Esophagus (tissue), 2 donors: Measurements from ENCODE around the gene CACNA1A. TPM values are rescaled to one million over a fixed set of nuclear protein-coding genes. Genes with fewer than 3 reads are reported as not detected.
"Not testable (repeated sequence)": the region's sequence is repeated elsewhere in the genome, so short reads cannot be mapped to it uniquely, and the experiment has no call there.

Experiments
- H3K27ac ChIP-seq, 2 donors: one replicate each; pipeline ENCODE4 v1.5.1; 2013; ENCODE audit warnings: low read depth in 2 of 2, mild to moderate bottlenecking in 2 of 2, inconsistent platforms in 1 of 2, low read length in 1 of 2, moderate library complexity in 1 of 2
- H3K27me3 ChIP-seq, 2 donors: one replicate each; pipeline ENCODE4 v1.6.1; 2013; ENCODE audit warnings: low read length in 2 of 2, control low read depth in 1 of 2, mild to moderate bottlenecking in 1 of 2; ENCODE audit not compliant: insufficient read depth in 2 of 2, control insufficient read depth in 1 of 2
- H3K36me3 ChIP-seq, 2 donors: one replicate each; pipeline ENCODE4 v1.6.1; 2013; ENCODE audit warnings: low read length in 1 of 2; ENCODE audit not compliant: control insufficient read depth in 2 of 2, insufficient read depth in 2 of 2
- H3K4me1 ChIP-seq, 2 donors: one replicate each; pipeline ENCODE4 v1.6.1; 2013; ENCODE audit warnings: low read length in 1 of 2; ENCODE audit not compliant: control insufficient read depth in 2 of 2, insufficient read depth in 2 of 2
- H3K4me3 ChIP-seq, 2 donors: one replicate each; pipeline ENCODE4 v1.5.1; 2013; ENCODE audit warnings: low read length in 2 of 2, mild to moderate bottlenecking in 2 of 2, low read depth in 1 of 2, moderate library complexity in 1 of 2
- H3K9me3 ChIP-seq, 2 donors: one replicate each; pipeline ENCODE4 v1.6.1; 2013; ENCODE audit warnings: mild to moderate bottlenecking in 2 of 2, low read depth in 1 of 2, low read length in 1 of 2, moderate library complexity in 1 of 2; ENCODE audit not compliant: control insufficient read depth in 2 of 2, insufficient read depth in 1 of 2
- WGBS, 2 donors: extraction: QIAGEN DNeasy Blood & Tissue Kit; methylation state at CpG; one replicate each; pipeline ENCODE4 v1.1.7; 2013; 5-methylcytosine and 5-hydroxymethylcytosine counted together
- polyA plus RNA-seq, 2 donors: library from polyadenylated mRNA; stranded (reverse); fragments of 200-250 nt; gene quantifications; one replicate each; pipeline ENCODE4 v1.2.3, GENCODE V29; 2013
- donor health status: healthy with polysubstance abuse.
- donor health status: Bipolar disorder and iron deficiency.

The CACNA1A gene
- polyA plus RNA-seq, 2 donors: 0.20 to 0.33 TPM

GRCh38 chr19:13363245-13363644 lies 143.0 kb downstream of the CACNA1A start:
- no peak overlapping the region for H3K4me3 ChIP-seq
- no peaks in the 10 kb centered on the region for H3K27me3 ChIP-seq
- no peaks in the 10 kb centered on the region for H3K36me3 ChIP-seq
- no peak overlapping the region for H3K27ac ChIP-seq
- no peaks in the 10 kb centered on the region for H3K4me1 ChIP-seq
- H3K9me3 ChIP-seq: peaks cover 4 to 6% of the 10 kb centered on the region in 2 donors
- WGBS, 2 donors: 31 to 39% methylated on average over 7 of the region's 7 CpGs

- WGBS, 2 donors: 60 to 62% methylated on average over 11 of the region's 11 CpGs
- Histone ChIP-seq H3K27me3 (no peaks in the 10 kb centered on the region), H3K4me1 (no peaks in the 10 kb centered on the region), H3K4me3 (no peak overlapping the region), H3K36me3 (no peaks in the 10 kb centered on the region), H3K9me3 (peaks cover 4 to 6% of the 10 kb centered on the region in 2 donors), H3K27ac (no peak overlapping the region)
These were observed 143.6 kb downstream of the CACNA1A start for GRCh38 chr19:13362668-13363067.

- not testable (repeated sequence) for H3K9me3 ChIP-seq, H3K4me3 ChIP-seq, H3K27ac ChIP-seq, H3K27me3 ChIP-seq, H3K36me3 ChIP-seq, H3K4me1 ChIP-seq
- WGBS, 2 donors: 76 to 86% methylated on average over 3 of the region's 3 CpGs
These were observed 144.6 kb downstream of the CACNA1A start for GRCh38 chr19:13361726-13362125.

GRCh38 chr19:13356686-13357280 lies 149.5 kb downstream of the CACNA1A start:
- Histone ChIP-seq H3K4me1 (no peaks in the 10 kb centered on the region), H3K9me3 (peaks cover 6 to 8% of the 10 kb centered on the region in 2 donors), H3K36me3 (no peaks in the 10 kb centered on the region), H3K4me3 (no peak overlapping the region), H3K27ac (no peak overlapping the region), H3K27me3 (no peaks in the 10 kb centered on the region)
- WGBS, 2 donors: 64 to 65% methylated on average over 9 of the region's 9 CpGs

- WGBS, 2 donors: 74 to 79% methylated on average over 8 of the region's 8 CpGs
- Histone ChIP-seq H3K4me3 (no peak overlapping the region), H3K27me3 (no peaks in the 10 kb centered on the region), H3K27ac (no peak overlapping the region), H3K36me3 (no peaks in the 10 kb centered on the region), H3K4me1 (no peaks in the 10 kb centered on the region), H3K9me3 (peaks cover 6 to 8% of the 10 kb centered on the region in 2 donors)
These were observed 150.1 kb downstream of the CACNA1A start for GRCh38 chr19:13356185-13356584.

GRCh38 chr19:13355356-13355755 lies 150.9 kb downstream of the CACNA1A start:
- Histone ChIP-seq H3K9me3 (peaks cover 6 to 8% of the 10 kb centered on the region in 2 donors), H3K27ac (no peak overlapping the region), H3K36me3 (no peaks in the 10 kb centered on the region), H3K4me3 (no peak overlapping the region), H3K27me3 (no peaks in the 10 kb centered on the region), H3K4me1 (no peaks in the 10 kb centered on the region)
- 62 to 65% methylated on average over 5 of the region's 5 CpGs for WGBS, 2 donors

GRCh38 chr19:13353625-13354024 lies 152.7 kb downstream of the CACNA1A start:
- Histone ChIP-seq H3K27ac (no peak overlapping the region), H3K27me3 (no peaks in the 10 kb centered on the region), H3K4me3 (no peak overlapping the region), H3K9me3 (peaks cover 4 to 13% of the 10 kb centered on the region in 2 donors), H3K4me1 (no peaks in the 10 kb centered on the region), H3K36me3 (no peaks in the 10 kb centered on the region)
- WGBS, 2 donors: 64 to 70% methylated on average over 3 of the region's 3 CpGs

- Histone ChIP-seq H3K9me3 (peaks cover 4 to 13% of the 10 kb centered on the region in 2 donors), H3K27ac (no peak overlapping the region), H3K4me3 (no peak overlapping the region), H3K4me1 (no peaks in the 10 kb centered on the region), H3K36me3 (no peaks in the 10 kb centered on the region), H3K27me3 (no peaks in the 10 kb centered on the region)
- WGBS, 2 donors: 86 to 89% methylated on average over 6 of the region's 6 CpGs
These were observed 155.5 kb downstream of the CACNA1A start for GRCh38 chr19:13350759-13351158.

GRCh38 chr19:13350072-13350471 lies 156.2 kb downstream of the CACNA1A start:
- H3K9me3 ChIP-seq: peaks cover 4 to 13% of the 10 kb centered on the region in 2 donors
- H3K36me3 ChIP-seq: no peaks in the 10 kb centered on the region

GRCh38 chr19:13347367-13347766 lies 158.9 kb downstream of the CACNA1A start:
- Histone ChIP-seq H3K4me1 (no peaks in the 10 kb centered on the region), H3K4me3 (no peak overlapping the region), H3K36me3 (no peaks in the 10 kb centered on the region), H3K27ac (no peak overlapping the region), H3K9me3 (peaks cover 0 to 16% of the 10 kb centered on the region in 2 donors), H3K27me3 (no peaks in the 10 kb centered on the region)
- 68 to 82% methylated on average over 12 of the region's 12 CpGs for WGBS, 2 donors

More at GRCh38 chr19:13350072-13350471, 156.2 kb downstream of the CACNA1A start:
- WGBS, 2 donors: 81 to 93% methylated on average over 4 of the region's 4 CpGs
- no peak overlapping the region for H3K27ac ChIP-seq
- H3K27me3 ChIP-seq: no peaks in the 10 kb centered on the region
- H3K4me1 ChIP-seq: no peaks in the 10 kb centered on the region
- no peak overlapping the region for H3K4me3 ChIP-seq
